Omental fat pad (tissue), 4 donors: Measurements from ENCODE around the gene RABAC1. TPM values are rescaled to one million over a fixed set of nuclear protein-coding genes. Genes with fewer than 3 reads are reported as not detected.
A peak's percentile ranks its signal among the peaks of the same experiment; 100 is the strongest.

ENCODE experiments used
- ATAC-seq: fragments of 150-250 bp; one replicate; pipeline ENCODE4 v1.9.1; 2016; ENCODE audit warnings: mild to moderate bottlenecking, moderate library complexity; ENCODE audit not compliant: low FRiP score
- DNase-seq: peaks from one replicate; pipeline ENCODE4 v3.0.0-alpha.2; 2019; ENCODE audit warnings: low spot score
- total RNA-seq, 4 donors: library from RNA; depleted of rRNA; stranded (reverse); fragments of >200 nt; gene quantifications; one replicate each; pipeline ENCODE4 v1.1.0, GENCODE V29; 2016
- TF ChIP-seq, protein P1 (sequence below), 3 donors: fragments of 450-650 bp; IDR thresholded peaks; one replicate each; pipeline ENCODE4 v1.5.1; 2016 to 2017; ENCODE audit warnings: antibody characterized with exemption in 3 of 3, mild to moderate bottlenecking in 3 of 3, moderate library complexity in 2 of 3

RABAC1 gene
- total RNA-seq, 4 donors from 2014 or later, result 132 to 192 (median 167) TPM

DNA sequence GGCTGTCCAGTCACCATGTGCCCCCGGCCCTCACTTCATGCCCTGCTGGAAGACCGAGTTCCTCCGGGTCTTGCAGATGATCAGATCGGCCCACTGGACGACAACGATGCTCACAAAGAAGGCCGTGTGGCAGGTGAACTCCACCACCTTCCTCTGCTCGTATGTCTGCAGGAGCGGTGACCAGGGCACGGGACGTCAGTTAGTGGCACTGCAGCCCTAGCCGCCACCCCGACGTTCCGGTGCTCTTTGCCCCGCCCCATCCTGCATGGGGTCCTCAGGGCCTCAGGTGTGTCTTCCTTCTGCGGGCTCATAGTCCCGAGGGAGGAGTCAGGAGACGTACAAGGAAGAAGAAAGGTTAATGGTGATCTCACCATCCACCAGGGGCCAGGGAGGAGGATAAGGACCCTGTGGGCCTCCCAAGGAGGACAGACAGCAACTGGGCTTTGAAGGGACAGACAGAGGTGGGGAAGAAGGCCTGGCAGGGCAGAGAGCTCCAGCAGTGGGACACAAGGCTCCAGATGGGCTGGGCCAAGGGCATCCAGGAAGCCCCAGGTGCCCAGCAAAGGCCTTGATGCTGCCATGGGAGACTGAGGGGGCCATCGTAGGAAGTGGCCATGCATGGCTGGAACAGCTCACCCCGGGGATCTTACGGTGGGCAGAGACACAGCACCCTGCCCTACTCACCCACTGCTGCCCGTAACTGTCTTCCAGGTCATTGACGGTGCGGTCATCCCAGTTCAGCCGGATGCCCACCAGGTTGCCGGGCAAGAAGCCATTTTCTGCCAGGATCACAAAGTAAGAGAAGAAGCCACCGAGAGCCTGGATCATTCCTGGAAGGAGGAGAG is 9.9 kb upstream of the RABAC1 start:
- no peak for ATAC-seq
- no peak for DNase-seq
- TF ChIP-seq, protein P1, sequence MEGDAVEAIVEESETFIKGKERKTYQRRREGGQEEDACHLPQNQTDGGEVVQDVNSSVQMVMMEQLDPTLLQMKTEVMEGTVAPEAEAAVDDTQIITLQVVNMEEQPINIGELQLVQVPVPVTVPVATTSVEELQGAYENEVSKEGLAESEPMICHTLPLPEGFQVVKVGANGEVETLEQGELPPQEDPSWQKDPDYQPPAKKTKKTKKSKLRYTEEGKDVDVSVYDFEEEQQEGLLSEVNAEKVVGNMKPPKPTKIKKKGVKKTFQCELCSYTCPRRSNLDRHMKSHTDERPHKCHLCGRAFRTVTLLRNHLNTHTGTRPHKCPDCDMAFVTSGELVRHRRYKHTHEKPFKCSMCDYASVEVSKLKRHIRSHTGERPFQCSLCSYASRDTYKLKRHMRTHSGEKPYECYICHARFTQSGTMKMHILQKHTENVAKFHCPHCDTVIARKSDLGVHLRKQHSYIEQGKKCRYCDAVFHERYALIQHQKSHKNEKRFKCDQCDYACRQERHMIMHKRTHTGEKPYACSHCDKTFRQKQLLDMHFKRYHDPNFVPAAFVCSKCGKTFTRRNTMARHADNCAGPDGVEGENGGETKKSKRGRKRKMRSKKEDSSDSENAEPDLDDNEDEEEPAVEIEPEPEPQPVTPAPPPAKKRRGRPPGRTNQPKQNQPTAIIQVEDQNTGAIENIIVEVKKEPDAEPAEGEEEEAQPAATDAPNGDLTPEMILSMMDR (IDR thresholded peaks at IDR 0.05), result no peak

DNA sequence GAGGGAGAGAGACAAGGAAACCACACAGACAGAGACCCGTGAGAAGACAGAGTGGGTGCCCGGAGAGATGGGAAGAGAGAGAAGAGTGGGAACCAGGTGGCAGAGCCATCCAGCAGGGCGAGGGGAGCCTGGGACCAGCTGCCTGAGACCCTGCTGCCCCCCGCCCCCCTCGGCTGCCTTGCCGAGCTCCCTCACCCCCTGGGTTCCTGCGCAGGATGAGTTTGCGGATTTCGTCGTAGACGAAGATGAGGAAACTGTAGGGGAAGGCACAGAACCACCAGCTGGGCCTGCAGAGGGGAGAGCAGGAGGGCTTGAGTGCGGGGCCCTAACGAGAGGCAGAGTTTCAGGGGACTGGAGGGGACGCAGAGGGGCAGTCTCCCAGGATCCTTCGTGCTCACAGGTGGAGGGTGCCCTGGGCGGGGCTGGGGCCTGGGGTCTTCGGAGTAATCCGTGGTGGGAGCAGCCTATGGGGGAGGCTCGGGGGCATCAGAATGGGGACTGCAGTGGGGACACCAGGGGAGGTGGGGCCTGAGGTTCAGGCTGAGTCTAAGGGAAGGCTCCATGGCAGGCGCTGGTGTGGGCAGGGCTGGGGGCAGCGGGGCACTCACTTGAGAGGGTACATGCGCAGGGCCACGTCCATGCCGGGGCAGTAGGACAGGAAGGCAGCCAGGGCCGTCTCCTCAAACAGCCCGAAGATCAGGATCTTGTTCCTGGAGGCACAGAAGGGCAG is 8.1 kb upstream of the RABAC1 start:
- TF ChIP-seq, protein P1 (IDR thresholded peaks at IDR 0.05), result no peak
- DNase-seq (no peak), ATAC-seq (no peak)

DNA sequence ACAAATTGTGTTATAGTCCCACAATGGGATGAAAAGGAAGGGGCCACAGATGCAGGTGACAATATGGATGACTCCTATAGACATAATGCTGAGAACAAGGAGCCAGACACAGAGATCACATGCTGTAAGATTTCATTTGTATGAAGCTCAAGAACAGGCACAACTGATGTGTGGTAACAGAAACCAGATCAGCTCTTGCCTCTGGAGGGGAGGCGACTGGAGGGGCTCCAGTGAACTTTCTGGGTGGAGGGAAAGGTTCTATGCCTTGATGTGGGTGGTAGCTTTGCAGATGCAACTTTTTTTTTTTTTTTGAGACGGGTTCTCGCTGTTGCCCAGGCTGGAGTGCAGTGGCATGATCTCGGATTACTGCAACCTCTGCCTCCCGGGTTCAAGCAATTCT is 6.0 kb upstream of the RABAC1 start:
- DNase-seq (no peak), ATAC-seq (no peak)
- TF ChIP-seq, protein P1 (IDR thresholded peaks at IDR 0.05), result no peak

DNA sequence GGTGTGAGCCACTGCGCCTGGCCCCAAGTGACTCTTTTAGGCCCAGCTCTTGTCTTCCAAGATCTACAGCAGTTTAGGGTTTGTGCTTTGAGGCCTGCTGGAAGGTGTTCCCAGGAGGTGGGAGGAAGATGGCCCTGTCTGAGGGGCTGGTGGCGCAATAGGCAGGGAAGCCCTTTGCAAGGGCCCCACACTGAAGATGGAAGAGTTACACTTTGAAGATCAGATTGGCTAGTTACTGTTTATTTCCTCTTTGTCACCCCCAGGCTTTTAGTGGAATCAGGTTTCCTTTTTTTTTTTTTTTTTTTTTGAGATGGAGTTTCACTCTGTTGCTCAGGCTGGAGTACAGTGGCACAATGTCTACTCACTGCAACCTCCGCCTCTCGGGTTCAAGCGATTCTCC is 1.9 kb upstream of the RABAC1 start:
- DNase-seq (no peak), ATAC-seq (no peak)
- TF ChIP-seq, protein P1 (IDR thresholded peaks at IDR 0.05), result no peak

DNA sequence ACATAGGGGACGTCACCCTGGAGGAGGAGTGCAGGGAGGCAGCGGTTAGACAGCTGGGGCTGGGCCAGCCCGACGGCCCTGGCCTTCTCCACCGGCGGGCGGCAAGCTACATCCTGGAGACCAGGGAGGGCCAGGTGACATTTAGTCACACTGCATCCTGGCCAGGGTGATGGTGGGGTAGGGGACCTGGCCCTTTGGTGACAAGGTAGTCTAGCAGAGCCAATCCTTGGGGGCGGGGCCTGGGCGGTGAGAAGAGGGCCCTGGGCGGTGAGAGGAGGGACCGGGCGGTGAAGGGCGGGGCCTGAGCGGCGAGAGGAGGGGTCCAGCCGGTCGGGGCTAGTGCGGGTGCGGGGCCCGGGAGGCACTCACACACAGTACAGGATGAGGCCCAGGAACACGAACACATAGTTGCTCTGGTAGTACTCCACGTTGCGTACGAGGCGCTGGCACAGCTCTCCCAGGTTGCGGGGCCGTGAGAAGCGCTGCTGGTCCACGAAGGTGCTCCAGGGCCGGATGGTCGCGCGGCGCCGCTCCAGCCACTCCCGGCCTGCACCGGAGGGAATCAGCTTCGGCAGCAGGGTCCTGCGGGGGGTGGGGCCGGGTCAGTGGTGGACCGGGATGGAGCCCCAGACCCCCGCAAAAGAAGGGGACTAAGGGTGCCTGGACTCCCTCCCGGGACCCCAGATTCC is 610 bp downstream of the RABAC1 start:
- DNase-seq, result peak; percentile 85
- TF ChIP-seq, protein P1 (IDR thresholded peaks at IDR 0.05), result no peak

DNA sequence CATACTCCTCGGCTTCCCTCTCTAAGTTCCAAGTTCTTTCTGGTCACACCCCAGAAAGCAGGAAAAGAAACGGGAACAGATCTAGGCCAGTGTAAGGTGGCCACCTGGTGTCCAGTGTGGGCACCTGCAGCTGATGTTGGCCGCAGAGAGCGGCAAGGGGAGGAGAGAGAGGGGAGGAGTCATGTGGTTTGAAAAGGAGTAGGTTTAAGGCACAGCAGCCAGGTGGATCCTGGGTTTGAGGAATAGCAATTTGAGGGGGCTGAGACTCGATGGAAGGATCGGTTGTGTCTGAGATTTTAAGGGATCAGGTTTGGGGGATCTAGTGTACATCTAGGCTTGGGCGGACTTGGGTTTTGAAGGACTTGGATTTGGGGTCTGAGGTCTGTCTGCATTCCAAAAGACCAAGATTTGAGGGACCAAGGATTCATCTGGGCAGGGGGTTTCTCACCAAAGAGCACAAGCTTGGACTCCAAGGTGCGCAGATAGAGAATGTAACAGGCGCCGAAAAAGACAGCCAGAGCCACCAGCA is 1.2 kb downstream of the RABAC1 start:
- DNase-seq, result no peak
- TF ChIP-seq, protein P1 (IDR thresholded peaks at IDR 0.05), result peak in 1 of 3 donors; percentile 32

More for the DNA sequence above, 610 bp downstream of the RABAC1 start:
- peak; percentile 85 for ATAC-seq

More for the DNA sequence above, 1.2 kb downstream of the RABAC1 start:
- peak; percentile 80 for ATAC-seq
